ENCODE data around the gene GALNT10.

GALNT10 gene

GRCh38 chr5:154447089-154447725 lies 256.7 kb downstream of the GALNT10 start:
- Histone ChIP-seq H3K4me2 (ENCODE audit: low read length) (peak overlapping the region; percentile 68), H2BK120ac (ENCODE audit: insufficient read depth, low read length, poor library complexity) (no peak overlapping the region), H3K79me1 (ENCODE audit: low read length) (peaks cover 12% of the 10 kb centered on the region), H4K91ac (ENCODE audit: low read depth, low read length) (no peak overlapping the region), H2AFZ (ENCODE audit: insufficient read depth, low read length, poor library complexity) (no peak overlapping the region), H3K36me3 (ENCODE audit: control insufficient read depth in 1 of 2, insufficient read depth in 2 of 2, low read length in 2 of 2) (peaks cover 2 to 11% of the 10 kb centered on the region in 2 experiments), H3K9ac (ENCODE audit: low read length) (no peak overlapping the region), H3K4ac (ENCODE audit: low read depth, low read length) (peak overlapping the region; percentile 59), H3K27ac (ENCODE audit: low read depth, low read length) (peak overlapping the region; percentile 81), H3K4me3 (ENCODE audit: low read depth, low read length) (peak overlapping the region; percentile 90), H3K4me1 (ENCODE audit: control insufficient read depth in 1 of 2, insufficient read depth in 2 of 2, low read length in 2 of 2) (peaks cover 4 to 11% of the 10 kb centered on the region in 2 experiments), H3K27me3 (ENCODE audit: insufficient read depth, low read length) (no peaks in the 10 kb centered on the region), H2BK5ac (ENCODE audit: low read depth, low read length, poor library complexity) (no peak overlapping the region), H3K14ac (ENCODE audit: low read length) (no peak overlapping the region), H3K9me3 (ENCODE audit: insufficient read depth, low read depth, low read length) (no peaks in the 10 kb centered on the region), H4K12ac (ENCODE audit: low read depth, low read length) (no peak overlapping the region), H3K18ac (ENCODE audit: low read length) (no peak overlapping the region), H2AK5ac (ENCODE audit: low read length) (no peak overlapping the region), H2BK12ac (ENCODE audit: low read length) (no peak overlapping the region), H3K23ac (ENCODE audit: low read length) (no peak overlapping the region), H4K8ac (ENCODE audit: low read depth, low read length) (no peak overlapping the region), H3K79me2 (ENCODE audit: control insufficient read depth, insufficient read depth, low read length, poor library complexity) (peaks cover 15% of the 10 kb centered on the region)
- WGBS (ENCODE audit: extremely low coverage, insufficient coverage, insufficient read length), result no CpG with 5 or more reads among the region's 10 CpGs
- DNase-seq, result no peak

GRCh38 chr5:154449786-154450185 lies 259.3 kb downstream of the GALNT10 start:
- Histone ChIP-seq H3K4me2 (ENCODE audit: low read length) (no peak overlapping the region), H3K4me1 (ENCODE audit: control insufficient read depth in 1 of 2, insufficient read depth in 2 of 2, low read length in 2 of 2) (peaks cover under 1 to 9% of the 10 kb centered on the region in 2 experiments), H3K79me1 (ENCODE audit: low read length) (peaks cover 12% of the 10 kb centered on the region), H3K36me3 (ENCODE audit: control insufficient read depth in 1 of 2, insufficient read depth in 2 of 2, low read length in 2 of 2) (peaks cover 13 to 24% of the 10 kb centered on the region in 2 experiments), H3K27ac (ENCODE audit: low read depth, low read length) (no peak overlapping the region), H3K4me3 (ENCODE audit: low read depth, low read length) (no peak overlapping the region), H4K91ac (ENCODE audit: low read depth, low read length) (no peak overlapping the region), H3K18ac (ENCODE audit: low read length) (no peak overlapping the region), H3K23ac (ENCODE audit: low read length) (no peak overlapping the region), H3K27me3 (ENCODE audit: insufficient read depth, low read length) (no peaks in the 10 kb centered on the region), H3K4ac (ENCODE audit: low read depth, low read length) (no peak overlapping the region), H4K8ac (ENCODE audit: low read depth, low read length) (no peak overlapping the region), H2AK5ac (ENCODE audit: low read length) (no peak overlapping the region), H2BK5ac (ENCODE audit: low read depth, low read length, poor library complexity) (no peak overlapping the region), H2AFZ (ENCODE audit: insufficient read depth, low read length, poor library complexity) (no peak overlapping the region), H2BK120ac (ENCODE audit: insufficient read depth, low read length, poor library complexity) (no peak overlapping the region), H3K79me2 (ENCODE audit: control insufficient read depth, insufficient read depth, low read length, poor library complexity) (peaks cover 15% of the 10 kb centered on the region), H4K12ac (ENCODE audit: low read depth, low read length) (no peak overlapping the region), H3K14ac (ENCODE audit: low read length) (no peak overlapping the region), H2BK12ac (ENCODE audit: low read length) (no peak overlapping the region), H3K9ac (ENCODE audit: low read length) (no peak overlapping the region), H3K9me3 (ENCODE audit: insufficient read depth, low read depth, low read length) (no peaks in the 10 kb centered on the region)
- no CpG with 5 or more reads among the region's 2 CpGs for WGBS (ENCODE audit: extremely low coverage, insufficient coverage, insufficient read length)
- DNase-seq, result no peak

GRCh38 chr5:154451957-154452356 lies 261.4 kb downstream of the GALNT10 start:
- H2AFZ ChIP-seq (ENCODE audit: insufficient read depth, low read length, poor library complexity), result no peak overlapping the region
- H3K23ac ChIP-seq (ENCODE audit: low read length), result no peak overlapping the region
- H3K36me3 ChIP-seq (ENCODE audit: control insufficient read depth in 1 of 2, insufficient read depth in 2 of 2, low read length in 2 of 2), result peaks cover 26 to 43% of the 10 kb centered on the region in 2 experiments
- no peak overlapping the region for H2AK5ac ChIP-seq (ENCODE audit: low read length)
- no peak overlapping the region for H3K18ac ChIP-seq (ENCODE audit: low read length)
- no peak overlapping the region for H3K4ac ChIP-seq (ENCODE audit: low read depth, low read length)
- DNase-seq, result no peak
- H3K79me1 ChIP-seq (ENCODE audit: low read length), result no peaks in the 10 kb centered on the region
- H3K27ac ChIP-seq (ENCODE audit: low read depth, low read length), result no peak overlapping the region
- H2BK12ac ChIP-seq (ENCODE audit: low read length), result no peak overlapping the region
- no peak overlapping the region for H3K4me2 ChIP-seq (ENCODE audit: low read length)
- no CpG with 5 or more reads among the region's 8 CpGs for WGBS (ENCODE audit: extremely low coverage, insufficient coverage, insufficient read length)
- H3K4me1 ChIP-seq (ENCODE audit: control insufficient read depth in 1 of 2, insufficient read depth in 2 of 2, low read length in 2 of 2), result peaks cover 0 to 7% of the 10 kb centered on the region in 2 experiments
- H4K91ac ChIP-seq (ENCODE audit: low read depth, low read length), result no peak overlapping the region
- no peaks in the 10 kb centered on the region for H3K27me3 ChIP-seq (ENCODE audit: insufficient read depth, low read length)
- no peaks in the 10 kb centered on the region for H3K9me3 ChIP-seq (ENCODE audit: insufficient read depth, low read depth, low read length)
- H3K4me3 ChIP-seq (ENCODE audit: low read depth, low read length), result no peak overlapping the region
- no peak overlapping the region for H4K12ac ChIP-seq (ENCODE audit: low read depth, low read length)
- no peak overlapping the region for H3K9ac ChIP-seq (ENCODE audit: low read length)
- H2BK120ac ChIP-seq (ENCODE audit: insufficient read depth, low read length, poor library complexity), result no peak overlapping the region
- H4K8ac ChIP-seq (ENCODE audit: low read depth, low read length), result no peak overlapping the region
- no peak overlapping the region for H2BK5ac ChIP-seq (ENCODE audit: low read depth, low read length, poor library complexity)
- H3K79me2 ChIP-seq (ENCODE audit: control insufficient read depth, insufficient read depth, low read length, poor library complexity), result peaks cover 2% of the 10 kb centered on the region
- H3K14ac ChIP-seq (ENCODE audit: low read length), result no peak overlapping the region

- Histone ChIP-seq H3K79me2 (ENCODE audit: control insufficient read depth, insufficient read depth, low read length, poor library complexity) (no peaks in the 10 kb centered on the region), H2BK5ac (ENCODE audit: low read depth, low read length, poor library complexity) (no peak overlapping the region), H2BK120ac (ENCODE audit: insufficient read depth, low read length, poor library complexity) (no peak overlapping the region), H3K27me3 (ENCODE audit: insufficient read depth, low read length) (no peaks in the 10 kb centered on the region), H3K4me2 (ENCODE audit: low read length) (no peak overlapping the region), H3K23ac (ENCODE audit: low read length) (no peak overlapping the region), H3K9ac (ENCODE audit: low read length) (peak overlapping the region; percentile 18), H3K9me3 (ENCODE audit: insufficient read depth, low read depth, low read length) (no peaks in the 10 kb centered on the region), H2AFZ (ENCODE audit: insufficient read depth, low read length, poor library complexity) (no peak overlapping the region), H3K27ac (ENCODE audit: low read depth, low read length) (no peak overlapping the region), H3K14ac (ENCODE audit: low read length) (no peak overlapping the region), H3K4me1 (ENCODE audit: control insufficient read depth in 1 of 2, insufficient read depth in 2 of 2, low read length in 2 of 2) (peaks cover 9 to 15% of the 10 kb centered on the region in 2 experiments), H2BK12ac (ENCODE audit: low read length) (no peak overlapping the region), H3K18ac (ENCODE audit: low read length) (no peak overlapping the region), H3K36me3 (ENCODE audit: control insufficient read depth in 1 of 2, insufficient read depth in 2 of 2, low read length in 2 of 2) (peaks cover 30 to 60% of the 10 kb centered on the region in 2 experiments), H4K8ac (ENCODE audit: low read depth, low read length) (no peak overlapping the region), H3K79me1 (ENCODE audit: low read length) (no peaks in the 10 kb centered on the region), H3K4ac (ENCODE audit: low read depth, low read length) (no peak overlapping the region), H3K4me3 (ENCODE audit: low read depth, low read length) (no peak overlapping the region), H4K12ac (ENCODE audit: low read depth, low read length) (no peak overlapping the region), H4K91ac (ENCODE audit: low read depth, low read length) (no peak overlapping the region), H2AK5ac (ENCODE audit: low read length) (no peak overlapping the region)
- DNase-seq, result peak in 1 of 2 donors; percentile 41
- WGBS (ENCODE audit: extremely low coverage, insufficient coverage, insufficient read length), result no CpG with 5 or more reads among the region's 5 CpGs
These were observed 265.1 kb downstream of the GALNT10 start for GRCh38 chr5:154455585-154455984.
